ENCODE measurements around the gene PDE1C. TPM values are rescaled to one million over a fixed set of nuclear protein-coding genes. Genes with fewer than 3 reads are reported as not detected.
A peak's percentile ranks its signal among the peaks of the same experiment; 100 is the strongest.

The PDE1C gene
- total and polyA plus RNA-seq, 9 donors: 3.8 to 8.7 (median 4.5) TPM

GRCh38 chr7:32094516-32094915 is 24.3 kb upstream of the PDE1C start:
- WGBS (ENCODE audit: insufficient coverage): 93% methylated on average over 4 of the region's 4 CpGs
- H3K27ac ChIP-seq (ENCODE audit: low read length): no peak overlapping the region

DNA sequence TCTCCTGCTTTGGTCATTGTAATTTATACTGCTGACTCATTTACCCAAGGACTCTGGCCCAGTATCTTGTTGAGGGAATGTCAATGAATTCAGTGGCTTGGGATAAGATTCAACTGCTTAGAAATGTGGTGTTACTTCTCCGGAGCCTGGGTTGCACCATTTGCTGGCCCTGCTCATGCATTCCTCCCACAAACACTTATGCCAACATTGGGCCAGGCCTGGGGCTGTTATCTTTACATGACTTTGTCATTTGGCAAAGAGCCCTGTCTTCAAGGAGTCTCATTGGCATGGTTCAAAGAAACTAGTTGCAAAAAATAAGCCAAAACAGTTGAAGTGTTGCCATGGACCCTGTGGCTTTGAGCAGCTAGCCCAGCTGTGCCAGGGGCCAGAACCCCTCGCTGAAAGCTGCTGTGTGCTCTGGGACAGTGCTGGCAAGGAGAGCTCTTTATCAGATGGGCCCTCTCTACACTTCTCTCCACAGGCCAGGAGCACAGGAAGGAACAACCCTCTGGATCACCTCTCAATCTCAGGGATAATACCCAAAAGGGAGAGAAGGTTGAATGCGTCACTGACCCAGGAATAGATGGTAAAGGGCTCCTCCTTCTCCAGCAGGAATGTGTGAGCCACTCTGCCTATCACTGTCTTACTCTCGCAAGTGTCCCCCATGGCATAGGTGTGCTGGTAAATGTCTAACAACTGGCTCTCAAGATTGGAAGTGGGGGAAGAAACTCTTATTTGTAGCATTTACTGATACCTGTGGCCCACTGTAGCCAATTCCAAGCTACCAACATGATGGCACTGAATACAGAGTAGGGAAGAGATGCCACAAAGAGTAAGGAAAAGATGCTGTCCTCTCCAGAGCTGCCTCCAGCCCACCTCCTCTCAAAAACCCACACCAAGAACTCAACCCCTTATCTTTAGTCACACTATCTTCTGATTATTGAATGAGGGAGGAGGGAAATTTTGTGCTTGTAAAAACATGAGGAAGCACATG is 23.5 kb upstream of the PDE1C start:
- Histone ChIP-seq H3K27me3 (ENCODE audit: control insufficient read depth, insufficient read depth, low read length) (no peaks in the 10 kb centered on the region), H3K4me1 (ENCODE audit: control insufficient read depth, insufficient read depth, low read length) (no peaks in the 10 kb centered on the region), H3K27ac (ENCODE audit: low read length) (no peak overlapping the region), H3K9me3 (replicated peaks; ENCODE audit: control insufficient read depth, low read depth, low read length) (no peaks in the 10 kb centered on the region), H3K36me3 (ENCODE audit: control insufficient read depth, insufficient read depth, low read length) (no peaks in the 10 kb centered on the region), H3K4me3 (ENCODE audit: low read length) (no peak overlapping the region)
- 40% methylated on average over 2 of the region's 4 CpGs for WGBS (ENCODE audit: insufficient coverage)
- no peak for DNase-seq

More at GRCh38 chr7:32094516-32094915, 24.3 kb upstream of the PDE1C start:
- DNase-seq: no peak
- Histone ChIP-seq H3K4me1 (ENCODE audit: control insufficient read depth, insufficient read depth, low read length) (no peaks in the 10 kb centered on the region), H3K9me3 (replicated peaks; ENCODE audit: control insufficient read depth, low read depth, low read length) (no peaks in the 10 kb centered on the region), H3K27me3 (ENCODE audit: control insufficient read depth, insufficient read depth, low read length) (no peaks in the 10 kb centered on the region), H3K36me3 (ENCODE audit: control insufficient read depth, insufficient read depth, low read length) (no peaks in the 10 kb centered on the region), H3K4me3 (ENCODE audit: low read length) (no peak overlapping the region)

DNA sequence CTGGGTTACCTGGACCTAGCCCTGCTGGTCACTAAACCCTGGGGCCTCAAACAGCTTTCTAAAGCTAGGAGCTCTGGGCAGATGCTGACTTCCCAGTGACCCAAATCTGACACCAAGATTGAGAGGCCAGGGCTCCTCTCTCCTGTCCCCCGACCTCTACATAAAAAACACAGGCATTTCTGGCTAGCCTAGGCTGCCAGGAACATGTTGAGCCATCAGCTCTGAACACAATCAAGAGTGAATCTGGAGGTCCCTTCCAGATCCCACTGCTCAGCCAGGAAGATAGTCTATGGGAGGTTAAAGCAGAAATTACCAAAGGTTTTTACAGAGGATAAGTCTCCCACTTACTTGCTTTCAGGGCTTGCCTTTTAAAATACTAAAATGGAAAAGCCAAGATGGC is 22.1 kb upstream of the PDE1C start:
- DNase-seq: no peak
- Histone ChIP-seq H3K4me1 (ENCODE audit: control insufficient read depth, insufficient read depth, low read length) (peaks cover 3% of the 10 kb centered on the region), H3K27me3 (ENCODE audit: control insufficient read depth, insufficient read depth, low read length) (no peaks in the 10 kb centered on the region), H3K4me3 (ENCODE audit: low read length) (no peak overlapping the region), H3K27ac (ENCODE audit: low read length) (no peak overlapping the region), H3K9me3 (replicated peaks; ENCODE audit: control insufficient read depth, low read depth, low read length) (no peaks in the 10 kb centered on the region), H3K36me3 (ENCODE audit: control insufficient read depth, insufficient read depth, low read length) (no peaks in the 10 kb centered on the region)
- WGBS (ENCODE audit: insufficient coverage): no CpG with 5 or more reads among the region's 1 CpG

DNA sequence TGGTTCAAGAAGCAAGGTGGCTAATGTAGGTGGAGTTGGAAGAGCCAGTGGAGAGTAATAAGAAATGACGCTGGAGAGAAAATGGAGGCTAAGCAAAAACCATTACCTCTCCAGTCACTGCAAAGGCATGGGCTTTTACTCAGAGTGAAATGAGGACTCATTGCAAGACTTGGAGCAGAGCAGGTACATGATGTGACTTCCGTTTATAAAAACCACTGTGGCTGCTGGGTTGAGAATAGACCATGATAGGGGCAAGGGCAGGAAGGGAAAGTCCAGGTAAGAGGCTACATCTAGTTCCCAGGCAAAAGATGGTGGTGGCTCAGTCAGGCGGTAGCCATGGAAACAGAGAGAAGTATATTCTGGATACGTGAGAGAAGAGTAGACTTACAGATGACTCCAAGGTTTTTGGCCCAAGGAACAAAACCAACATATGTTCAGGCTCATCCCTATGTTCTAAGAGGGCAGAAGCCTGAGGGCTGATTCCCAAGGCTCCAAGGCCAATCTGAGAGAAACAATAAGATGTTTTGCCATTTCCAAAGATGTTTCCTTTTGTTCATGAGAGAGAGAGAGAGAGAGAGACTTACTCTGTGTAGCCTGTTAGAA is 21.5 kb upstream of the PDE1C start:
- WGBS (ENCODE audit: insufficient coverage): 84% methylated on average over 3 of the region's 4 CpGs
- Histone ChIP-seq H3K4me1 (ENCODE audit: control insufficient read depth, insufficient read depth, low read length) (peaks cover 3% of the 10 kb centered on the region), H3K27me3 (ENCODE audit: control insufficient read depth, insufficient read depth, low read length) (no peaks in the 10 kb centered on the region), H3K36me3 (ENCODE audit: control insufficient read depth, insufficient read depth, low read length) (no peaks in the 10 kb centered on the region), H3K27ac (ENCODE audit: low read length) (no peak overlapping the region), H3K4me3 (ENCODE audit: low read length) (no peak overlapping the region), H3K9me3 (replicated peaks; ENCODE audit: control insufficient read depth, low read depth, low read length) (no peaks in the 10 kb centered on the region)
- no peak for DNase-seq

GRCh38 chr7:32089678-32090077 is 19.5 kb upstream of the PDE1C start:
- Histone ChIP-seq H3K36me3 (ENCODE audit: control insufficient read depth, insufficient read depth, low read length) (no peaks in the 10 kb centered on the region), H3K4me3 (ENCODE audit: low read length) (no peak overlapping the region), H3K4me1 (ENCODE audit: control insufficient read depth, insufficient read depth, low read length) (peaks cover 3% of the 10 kb centered on the region), H3K27me3 (ENCODE audit: control insufficient read depth, insufficient read depth, low read length) (no peaks in the 10 kb centered on the region), H3K27ac (ENCODE audit: low read length) (no peak overlapping the region), H3K9me3 (replicated peaks; ENCODE audit: control insufficient read depth, low read depth, low read length) (no peaks in the 10 kb centered on the region)
- DNase-seq: no peak

- DNase-seq: no peak
- peaks cover 3% of the 10 kb centered on the region for H3K4me1 ChIP-seq (ENCODE audit: control insufficient read depth, insufficient read depth, low read length)
- H3K36me3 ChIP-seq (ENCODE audit: control insufficient read depth, insufficient read depth, low read length): no peaks in the 10 kb centered on the region
- H3K4me3 ChIP-seq (ENCODE audit: low read length): no peak overlapping the region
- no peak overlapping the region for H3K27ac ChIP-seq (ENCODE audit: low read length)
- WGBS (ENCODE audit: insufficient coverage): 77% methylated on average over 4 of the region's 5 CpGs
- no peaks in the 10 kb centered on the region for H3K27me3 ChIP-seq (ENCODE audit: control insufficient read depth, insufficient read depth, low read length)
- H3K9me3 ChIP-seq (replicated peaks; ENCODE audit: control insufficient read depth, low read depth, low read length): no peaks in the 10 kb centered on the region
Measured at GRCh38 chr7:32089256-32089655, 19.0 kb upstream of the PDE1C start.

GRCh38 chr7:32088451-32088881 is 18.3 kb upstream of the PDE1C start:
- peaks cover 3% of the 10 kb centered on the region for H3K4me1 ChIP-seq (ENCODE audit: control insufficient read depth, insufficient read depth, low read length)
- no peaks in the 10 kb centered on the region for H3K9me3 ChIP-seq (replicated peaks; ENCODE audit: control insufficient read depth, low read depth, low read length)
- H3K27me3 ChIP-seq (ENCODE audit: control insufficient read depth, insufficient read depth, low read length): no peaks in the 10 kb centered on the region
- H3K36me3 ChIP-seq (ENCODE audit: control insufficient read depth, insufficient read depth, low read length): no peaks in the 10 kb centered on the region
- no peak overlapping the region for H3K4me3 ChIP-seq (ENCODE audit: low read length)
- no peak overlapping the region for H3K27ac ChIP-seq (ENCODE audit: low read length)
- DNase-seq: no peak
- WGBS (ENCODE audit: insufficient coverage): 80% methylated on average over 12 of the region's 18 CpGs

- no peak overlapping the region for H3K27ac ChIP-seq (ENCODE audit: low read length)
Measured at GRCh38 chr7:32079510-32079909, 9.3 kb upstream of the PDE1C start.

GRCh38 chr7:32078824-32079223 is 8.6 kb upstream of the PDE1C start:
- no peaks in the 10 kb centered on the region for H3K27me3 ChIP-seq (ENCODE audit: control insufficient read depth, insufficient read depth, low read length)
- no CpG with 5 or more reads among the region's 2 CpGs for WGBS (ENCODE audit: insufficient coverage)
- no peak overlapping the region for H3K4me3 ChIP-seq (ENCODE audit: low read length)
- no peak overlapping the region for H3K27ac ChIP-seq (ENCODE audit: low read length)
- H3K4me1 ChIP-seq (ENCODE audit: control insufficient read depth, insufficient read depth, low read length): peaks cover 2% of the 10 kb centered on the region
- no peaks in the 10 kb centered on the region for H3K9me3 ChIP-seq (replicated peaks; ENCODE audit: control insufficient read depth, low read depth, low read length)
- H3K36me3 ChIP-seq (ENCODE audit: control insufficient read depth, insufficient read depth, low read length): no peaks in the 10 kb centered on the region
- no peak for DNase-seq

More at GRCh38 chr7:32079510-32079909, 9.3 kb upstream of the PDE1C start:
- no CpG with 5 or more reads among the region's 6 CpGs for WGBS (ENCODE audit: insufficient coverage)
- Histone ChIP-seq H3K9me3 (replicated peaks; ENCODE audit: control insufficient read depth, low read depth, low read length) (no peaks in the 10 kb centered on the region), H3K36me3 (ENCODE audit: control insufficient read depth, insufficient read depth, low read length) (no peaks in the 10 kb centered on the region), H3K4me1 (ENCODE audit: control insufficient read depth, insufficient read depth, low read length) (peaks cover 2% of the 10 kb centered on the region), H3K4me3 (ENCODE audit: low read length) (no peak overlapping the region), H3K27me3 (ENCODE audit: control insufficient read depth, insufficient read depth, low read length) (no peaks in the 10 kb centered on the region)
- DNase-seq: peak; percentile 9

- no peak overlapping the region for H3K27ac ChIP-seq (ENCODE audit: low read length)
- no CpG with 5 or more reads among the region's 5 CpGs for WGBS (ENCODE audit: insufficient coverage)
- H3K9me3 ChIP-seq (replicated peaks; ENCODE audit: control insufficient read depth, low read depth, low read length): no peaks in the 10 kb centered on the region
- H3K4me1 ChIP-seq (ENCODE audit: control insufficient read depth, insufficient read depth, low read length): peaks cover 2% of the 10 kb centered on the region
- no peak for DNase-seq
- no peak overlapping the region for H3K4me3 ChIP-seq (ENCODE audit: low read length)
- no peaks in the 10 kb centered on the region for H3K36me3 ChIP-seq (ENCODE audit: control insufficient read depth, insufficient read depth, low read length)
- no peaks in the 10 kb centered on the region for H3K27me3 ChIP-seq (ENCODE audit: control insufficient read depth, insufficient read depth, low read length)
Measured at GRCh38 chr7:32077806-32078205, 7.6 kb upstream of the PDE1C start.

Measured in muscle of leg (tissue), 11 donors.